ENCODE data around the gene KIAA1958. TPM values are rescaled to one million over a fixed set of nuclear protein-coding genes. Genes with fewer than 3 reads are reported as not detected.

The KIAA1958 gene
- total RNA-seq, 1 donor from 2014 or later = 4.4 TPM

DNA sequence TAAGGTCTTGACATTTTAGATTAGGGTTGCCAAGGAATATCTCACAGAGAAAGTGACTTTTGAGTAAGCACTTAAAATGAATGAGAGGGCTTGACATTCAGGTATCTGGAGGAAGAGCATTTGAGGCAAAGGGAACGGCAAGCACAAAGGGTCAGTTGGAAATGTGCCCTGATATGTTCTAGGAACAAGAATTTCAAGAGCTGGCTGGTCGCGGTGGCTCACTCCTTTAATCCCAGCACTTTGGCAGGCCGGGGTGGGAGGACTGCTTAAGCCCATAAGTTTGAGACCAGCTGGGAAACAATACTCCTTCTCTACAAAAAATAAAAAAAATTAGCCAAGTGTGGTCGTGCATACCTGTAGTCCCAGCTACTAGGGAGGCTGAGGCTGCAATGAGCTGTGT is 16.5 kb downstream of the KIAA1958 start:
- H3K27me3 Mint-ChIP-seq (ENCODE audit: low read depth) = no peaks in the 10 kb centered on the region
- peaks cover 3% of the 10 kb centered on the region for H3K4me1 Mint-ChIP-seq (ENCODE audit: low read depth)
- H3K27ac Mint-ChIP-seq (ENCODE audit: unreplicated experiment) = no peak overlapping the region
- H3K9me3 Mint-ChIP-seq (ENCODE audit: low read depth) = no peaks in the 10 kb centered on the region
- no peak overlapping the region for H3K4me3 Mint-ChIP-seq (ENCODE audit: unreplicated experiment)
- no peak for DNase-seq (ENCODE audit: low spot score)
- TF ChIP-seq, protein P1, sequence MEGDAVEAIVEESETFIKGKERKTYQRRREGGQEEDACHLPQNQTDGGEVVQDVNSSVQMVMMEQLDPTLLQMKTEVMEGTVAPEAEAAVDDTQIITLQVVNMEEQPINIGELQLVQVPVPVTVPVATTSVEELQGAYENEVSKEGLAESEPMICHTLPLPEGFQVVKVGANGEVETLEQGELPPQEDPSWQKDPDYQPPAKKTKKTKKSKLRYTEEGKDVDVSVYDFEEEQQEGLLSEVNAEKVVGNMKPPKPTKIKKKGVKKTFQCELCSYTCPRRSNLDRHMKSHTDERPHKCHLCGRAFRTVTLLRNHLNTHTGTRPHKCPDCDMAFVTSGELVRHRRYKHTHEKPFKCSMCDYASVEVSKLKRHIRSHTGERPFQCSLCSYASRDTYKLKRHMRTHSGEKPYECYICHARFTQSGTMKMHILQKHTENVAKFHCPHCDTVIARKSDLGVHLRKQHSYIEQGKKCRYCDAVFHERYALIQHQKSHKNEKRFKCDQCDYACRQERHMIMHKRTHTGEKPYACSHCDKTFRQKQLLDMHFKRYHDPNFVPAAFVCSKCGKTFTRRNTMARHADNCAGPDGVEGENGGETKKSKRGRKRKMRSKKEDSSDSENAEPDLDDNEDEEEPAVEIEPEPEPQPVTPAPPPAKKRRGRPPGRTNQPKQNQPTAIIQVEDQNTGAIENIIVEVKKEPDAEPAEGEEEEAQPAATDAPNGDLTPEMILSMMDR (IDR thresholded peaks at IDR 0.05) = no peak
- H3K36me3 Mint-ChIP-seq (ENCODE audit: low read depth) = no peaks in the 10 kb centered on the region

DNA sequence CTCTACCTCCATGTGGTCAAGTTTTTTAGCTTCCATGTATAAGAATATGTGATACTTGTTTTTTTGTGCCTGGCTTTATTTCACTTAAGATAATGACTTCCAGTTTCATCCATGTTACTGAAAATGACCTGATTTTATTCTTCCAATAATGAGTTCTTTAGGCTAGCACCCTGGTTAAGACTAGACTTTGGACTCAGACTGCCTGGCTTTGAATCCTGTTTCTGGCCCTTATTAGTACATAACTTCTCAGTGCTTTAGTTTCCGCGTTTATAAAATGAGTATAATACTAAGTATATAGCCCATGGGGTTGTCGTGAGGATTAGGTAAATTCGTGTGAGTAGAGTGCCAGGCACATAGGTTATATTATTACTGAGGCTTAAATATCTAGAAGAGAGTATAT is 18.5 kb downstream of the KIAA1958 start:
- no peaks in the 10 kb centered on the region for H3K36me3 Mint-ChIP-seq (ENCODE audit: low read depth)
- no peak overlapping the region for H3K27ac Mint-ChIP-seq (ENCODE audit: unreplicated experiment)
- no peak for DNase-seq (ENCODE audit: low spot score)
- peaks cover 3% of the 10 kb centered on the region for H3K4me1 Mint-ChIP-seq (ENCODE audit: low read depth)
- H3K27me3 Mint-ChIP-seq (ENCODE audit: low read depth) = no peaks in the 10 kb centered on the region
- TF ChIP-seq, protein P1 (IDR thresholded peaks at IDR 0.05) = no peak
- no peaks in the 10 kb centered on the region for H3K9me3 Mint-ChIP-seq (ENCODE audit: low read depth)
- no peak overlapping the region for H3K4me3 Mint-ChIP-seq (ENCODE audit: unreplicated experiment)

- DNase-seq (ENCODE audit: low spot score) = no peak
- Mint-ChIP-seq H3K9me3 (ENCODE audit: low read depth) (no peaks in the 10 kb centered on the region), H3K36me3 (ENCODE audit: low read depth) (no peaks in the 10 kb centered on the region), H3K27me3 (ENCODE audit: low read depth) (no peaks in the 10 kb centered on the region), H3K4me3 (ENCODE audit: unreplicated experiment) (no peak overlapping the region), H3K4me1 (ENCODE audit: low read depth) (peaks cover 3% of the 10 kb centered on the region), H3K27ac (ENCODE audit: unreplicated experiment) (no peak overlapping the region)
- TF ChIP-seq, protein P1 (IDR thresholded peaks at IDR 0.05) = no peak
Observed at GRCh38 chr9:112505607-112506006, 19.0 kb downstream of the KIAA1958 start.

GRCh38 chr9:112506571-112506970 is 19.9 kb downstream of the KIAA1958 start:
- Mint-ChIP-seq H3K4me1 (ENCODE audit: low read depth) (peaks cover 3% of the 10 kb centered on the region), H3K27me3 (ENCODE audit: low read depth) (no peaks in the 10 kb centered on the region), H3K36me3 (ENCODE audit: low read depth) (no peaks in the 10 kb centered on the region), H3K9me3 (ENCODE audit: low read depth) (no peaks in the 10 kb centered on the region), H3K27ac (ENCODE audit: unreplicated experiment) (no peak overlapping the region), H3K4me3 (ENCODE audit: unreplicated experiment) (no peak overlapping the region)
- no peak for DNase-seq (ENCODE audit: low spot score)
- TF ChIP-seq, protein P1 (IDR thresholded peaks at IDR 0.05) = no peak

DNA sequence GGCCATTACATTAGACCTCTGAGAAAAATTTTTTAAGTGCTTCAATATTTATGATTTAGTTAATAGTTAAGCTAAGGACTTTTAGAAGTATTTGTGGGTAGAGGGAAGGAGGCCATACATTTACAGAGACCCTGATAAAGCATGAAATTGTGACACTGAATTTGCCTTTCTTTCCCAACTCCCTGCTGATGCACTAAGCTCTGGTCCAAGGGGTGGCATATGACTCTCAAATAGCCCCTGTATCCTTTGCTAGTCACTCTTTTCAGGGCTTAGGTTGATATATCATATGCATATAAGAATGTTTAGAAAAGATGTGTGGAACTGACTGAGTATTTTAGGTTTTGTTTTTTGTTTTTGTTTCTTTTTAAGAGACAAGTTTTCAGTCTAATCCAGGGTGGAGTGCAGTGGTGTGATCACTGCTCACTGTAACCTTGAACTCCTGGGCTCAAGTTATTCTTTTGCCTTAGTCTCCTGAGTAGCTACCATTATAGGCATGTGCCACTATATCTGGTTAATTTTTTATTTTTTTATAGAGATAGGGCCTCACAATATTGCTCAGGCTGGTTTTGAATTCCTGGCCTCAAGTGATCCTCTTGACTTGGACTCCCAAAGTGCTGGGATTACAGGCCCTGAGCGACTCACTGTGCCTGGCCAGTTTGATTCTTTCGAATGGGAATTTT is 20.5 kb downstream of the KIAA1958 start:
- Mint-ChIP-seq H3K36me3 (ENCODE audit: low read depth) (no peaks in the 10 kb centered on the region), H3K9me3 (ENCODE audit: low read depth) (no peaks in the 10 kb centered on the region), H3K4me3 (ENCODE audit: unreplicated experiment) (no peak overlapping the region), H3K27me3 (ENCODE audit: low read depth) (no peaks in the 10 kb centered on the region), H3K27ac (ENCODE audit: unreplicated experiment) (peak overlapping the region; percentile 8), H3K4me1 (ENCODE audit: low read depth) (peaks cover 3% of the 10 kb centered on the region)
- TF ChIP-seq, protein P1 (IDR thresholded peaks at IDR 0.05) = no peak
- DNase-seq (ENCODE audit: low spot score) = no peak
